ENCODE results near the gene ZNF793.

Gene ZNF793

GRCh38 chr19:37572203-37572602 lies 65.5 kb downstream of the ZNF793 start:
- no peak for DNase-seq

DNA sequence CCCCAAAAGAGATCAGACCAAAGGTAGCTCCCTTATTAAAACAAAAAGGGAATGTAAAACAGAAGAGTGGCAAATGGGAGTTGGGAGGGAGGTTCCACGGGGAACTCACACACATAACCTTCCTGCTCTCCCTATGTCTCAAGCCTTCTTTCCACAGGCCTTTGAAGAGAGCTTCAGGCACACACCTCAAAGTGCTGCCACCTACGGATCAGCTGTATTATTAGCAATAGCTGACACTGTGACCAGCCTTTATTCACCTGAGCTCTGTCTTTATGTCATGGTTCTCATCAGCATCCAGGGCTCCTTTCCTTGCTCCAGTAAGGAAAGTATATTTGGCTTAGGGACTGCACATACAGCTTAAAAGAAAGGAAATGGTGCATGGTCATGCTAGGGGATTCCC lies 76.6 kb downstream of the ZNF793 start:
- no peak for DNase-seq

Measured in stimulated activated CD4-positive, alpha-beta T cell treated with anti-CD3 and anti-CD28 coated beads, Interleukin-2, amount 100 ng/mL, for 24 hours (primary cell).